DMS153 treated with DMSO at 0.1 percent for 48 hours (cell line): ENCODE data around the gene ID2.

ENCODE experiments used
- DNase-seq: peaks from one replicate; lab custom pipeline; 2025; ENCODE audit not compliant: unreplicated experiment; lab: John Stamatoyannopoulos, UW

ID2 gene

DNA sequence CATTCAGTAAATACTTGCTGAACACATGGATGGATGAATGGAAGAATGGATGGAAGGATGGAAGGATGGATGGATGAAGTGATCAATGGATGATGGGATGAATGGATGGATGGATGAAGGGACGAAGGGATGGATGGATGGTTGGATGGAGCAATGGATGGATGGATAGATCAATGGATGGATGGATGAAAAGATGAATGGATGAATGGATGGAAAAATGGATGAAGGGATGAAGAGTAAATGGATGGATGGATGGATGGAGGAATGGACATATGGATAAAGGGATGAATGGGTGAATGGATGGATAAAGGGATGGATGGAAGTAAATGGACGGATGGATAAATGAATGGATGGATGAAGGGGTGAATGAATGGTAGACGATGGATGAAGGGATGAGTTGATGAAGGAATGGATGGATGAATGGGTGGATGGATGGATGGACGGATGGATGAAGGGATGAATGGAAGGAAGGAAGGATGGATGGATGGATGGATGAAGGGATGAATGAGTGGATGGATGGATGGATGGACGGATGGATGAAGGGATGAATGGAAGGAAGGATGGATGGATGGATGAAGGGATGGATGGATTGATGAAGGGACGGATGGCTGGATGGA lies 13.9 kb upstream of the ID2 start:
- DNase-seq = no peak

DNA sequence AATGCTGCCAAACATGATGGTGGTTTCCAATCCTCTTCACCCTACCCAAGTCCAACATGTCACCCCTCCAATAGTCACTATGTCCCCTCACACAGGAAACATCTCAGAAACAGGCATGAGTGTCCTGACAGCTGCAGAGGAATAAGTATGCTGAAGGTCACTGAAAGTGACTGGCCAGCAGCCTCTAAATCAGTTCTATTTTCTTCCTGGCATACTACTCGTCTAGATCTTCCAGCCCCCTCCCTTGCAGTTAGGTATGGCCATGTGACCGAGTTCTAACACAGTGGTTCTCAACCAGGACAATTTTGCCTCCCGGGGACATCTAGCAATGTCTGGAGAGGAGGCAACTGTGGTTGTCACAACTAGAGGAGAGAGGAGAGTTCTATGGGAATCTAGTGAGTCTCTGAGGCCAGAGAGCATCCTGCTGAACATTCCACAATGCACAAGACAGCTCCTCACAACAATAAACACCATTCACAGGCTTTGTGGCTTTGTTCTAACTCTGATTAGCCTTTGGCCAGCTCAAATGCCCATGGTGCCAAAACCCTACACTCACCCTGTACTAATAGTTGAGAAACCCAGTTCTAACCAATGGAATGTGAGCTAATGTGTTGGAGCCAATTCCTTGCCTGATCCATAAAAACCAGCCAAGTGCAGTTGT lies 12.6 kb upstream of the ID2 start:
- no peak for DNase-seq

GRCh38 chr2:8670580-8670979 lies 11.3 kb upstream of the ID2 start:
- DNase-seq = no peak

- DNase-seq = no peak
Measured at GRCh38 chr2:8671176-8671575, 10.7 kb upstream of the ID2 start.

DNA sequence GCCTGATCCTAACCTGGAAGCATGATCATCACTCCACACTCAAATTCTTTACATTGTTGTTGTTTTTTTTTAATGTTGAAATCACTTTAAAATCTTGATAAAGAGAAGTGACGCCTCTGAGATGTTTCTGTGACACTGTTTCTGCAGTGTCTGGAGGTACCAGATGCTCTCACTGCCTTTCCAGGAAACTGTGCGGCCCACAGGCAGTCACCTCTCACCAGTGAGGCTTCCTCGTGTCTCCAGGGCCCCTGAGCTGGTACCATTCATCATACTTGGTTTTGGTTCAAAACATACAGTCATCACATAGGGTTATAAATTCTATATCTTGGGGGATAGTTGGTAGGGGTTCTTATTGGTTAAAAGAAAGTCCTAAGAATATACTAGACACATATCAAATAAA lies 10.1 kb upstream of the ID2 start:
- no peak for DNase-seq

DNA sequence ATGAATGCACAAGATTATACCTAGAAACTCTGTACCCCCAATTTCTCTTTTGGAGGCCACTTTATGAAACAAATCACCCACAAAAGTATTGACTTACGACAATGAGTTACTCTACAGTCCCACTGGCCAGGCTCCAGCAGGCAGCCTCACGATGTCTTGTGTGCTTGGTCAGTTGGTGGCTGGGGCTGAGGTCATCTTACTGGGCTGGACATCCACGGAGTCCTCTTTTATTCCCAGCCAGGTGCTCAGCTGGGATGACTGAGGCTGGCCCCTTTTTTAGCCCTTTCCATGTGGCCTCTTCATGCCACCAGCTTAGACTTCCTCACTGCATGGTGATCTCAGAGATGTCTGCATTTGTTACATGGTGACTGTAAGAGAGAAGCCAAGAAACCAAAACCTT lies 8.9 kb upstream of the ID2 start:
- DNase-seq = no peak

GRCh38 chr2:8673381-8673780 lies 8.5 kb upstream of the ID2 start:
- no peak for DNase-seq

GRCh38 chr2:8674420-8675009 lies 7.3 kb upstream of the ID2 start:
- DNase-seq = no peak

GRCh38 chr2:8675543-8675942 lies 6.3 kb upstream of the ID2 start:
- DNase-seq = no peak

DNA sequence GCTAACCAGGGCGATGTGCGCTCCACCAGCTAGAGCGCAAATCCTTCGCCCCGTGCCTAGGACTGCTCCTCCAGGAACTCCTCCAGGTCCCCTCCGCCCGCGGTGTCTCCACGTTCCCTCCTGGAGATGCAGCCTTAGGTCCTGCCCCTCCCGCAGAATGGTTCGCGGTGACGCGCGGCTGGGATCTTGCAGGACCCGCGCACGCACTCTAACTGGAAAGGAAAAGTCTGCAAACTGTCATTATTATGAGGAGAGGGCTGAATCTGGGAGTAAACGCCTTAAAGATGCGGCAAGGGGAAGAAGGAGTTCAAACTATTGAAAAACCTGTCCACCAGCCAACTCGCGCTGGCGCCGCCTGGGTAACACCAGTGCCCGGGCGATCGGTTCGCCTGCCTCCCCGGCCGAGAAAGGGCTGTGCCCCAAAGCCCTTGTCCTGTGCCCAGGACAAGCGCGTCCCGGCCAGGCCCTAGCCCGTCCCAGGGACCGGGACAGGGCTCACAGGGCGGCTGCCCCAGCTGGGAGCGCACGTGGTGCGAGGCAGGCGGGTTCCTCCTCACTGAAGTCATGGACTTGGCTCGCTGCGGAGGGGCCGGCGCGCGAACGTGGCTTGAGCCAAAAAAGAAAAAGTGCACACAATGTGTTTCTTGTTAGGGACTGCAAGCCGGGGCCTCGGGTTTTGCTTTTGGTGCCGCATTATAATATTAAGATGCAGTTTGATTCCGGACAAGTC lies 5.5 kb upstream of the ID2 start:
- DNase-seq = no peak

GRCh38 chr2:8676921-8677645 lies 4.8 kb upstream of the ID2 start:
- DNase-seq = no peak

GRCh38 chr2:8677646-8678592 lies 3.9 kb upstream of the ID2 start:
- DNase-seq = peak; percentile 72

GRCh38 chr2:8678731-8679566 lies 2.9 kb upstream of the ID2 start:
- peak; percentile 88 for DNase-seq

DNA sequence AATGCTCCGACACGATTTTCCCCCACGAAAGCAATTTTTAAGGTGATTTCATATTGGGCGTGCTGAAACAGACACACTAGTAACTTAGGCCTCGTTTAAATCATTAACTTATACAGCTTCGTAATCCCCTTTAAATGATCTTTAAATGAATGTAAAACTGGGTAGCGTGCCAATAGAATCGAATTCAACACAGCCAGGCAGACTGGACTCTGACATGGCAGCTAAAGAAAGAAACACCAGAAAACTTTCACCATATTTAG lies 2.4 kb upstream of the ID2 start:
- DNase-seq = no peak

DNA sequence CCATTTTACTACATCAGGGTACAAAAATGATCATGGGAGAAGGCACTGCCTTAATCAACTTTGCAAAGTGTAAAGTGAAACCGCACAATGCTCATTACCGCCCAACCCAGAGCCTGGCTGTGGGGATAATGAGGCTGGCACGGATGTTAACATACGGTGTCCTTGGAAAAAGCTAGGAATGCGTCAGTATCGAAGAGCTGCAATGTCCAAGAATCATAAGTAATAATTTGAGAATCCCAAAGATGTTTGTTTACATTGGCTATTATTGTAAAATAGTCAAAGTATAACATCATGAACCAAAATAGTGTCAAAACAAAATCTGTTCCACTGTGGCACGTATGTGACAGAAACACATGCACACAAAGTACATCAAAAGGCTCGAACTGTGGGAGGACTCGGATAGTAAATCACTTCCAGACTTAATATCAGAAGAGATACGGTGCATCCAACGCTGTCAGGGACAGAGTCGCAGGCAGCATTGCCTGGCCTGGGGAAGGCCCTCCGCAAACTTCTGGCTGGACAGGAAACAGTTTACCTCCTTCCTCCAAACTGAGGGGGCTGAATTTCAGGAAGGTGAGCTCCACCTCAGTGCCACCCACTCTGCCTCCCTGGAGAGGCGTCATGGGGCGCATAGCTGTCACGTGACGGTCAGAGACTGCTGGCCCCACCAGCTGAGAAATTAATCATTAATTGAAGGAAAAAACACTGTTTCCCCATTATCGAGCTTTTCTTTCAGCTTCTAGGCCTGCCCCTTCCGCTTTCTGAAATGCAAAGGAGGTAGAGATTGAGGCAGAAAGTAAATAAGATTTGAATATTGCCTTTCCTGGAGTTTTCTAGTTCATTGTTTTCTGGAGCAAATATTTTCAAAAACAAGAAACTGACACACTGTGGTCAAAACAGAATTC lies 1.8 kb upstream of the ID2 start:
- no peak for DNase-seq

DNA sequence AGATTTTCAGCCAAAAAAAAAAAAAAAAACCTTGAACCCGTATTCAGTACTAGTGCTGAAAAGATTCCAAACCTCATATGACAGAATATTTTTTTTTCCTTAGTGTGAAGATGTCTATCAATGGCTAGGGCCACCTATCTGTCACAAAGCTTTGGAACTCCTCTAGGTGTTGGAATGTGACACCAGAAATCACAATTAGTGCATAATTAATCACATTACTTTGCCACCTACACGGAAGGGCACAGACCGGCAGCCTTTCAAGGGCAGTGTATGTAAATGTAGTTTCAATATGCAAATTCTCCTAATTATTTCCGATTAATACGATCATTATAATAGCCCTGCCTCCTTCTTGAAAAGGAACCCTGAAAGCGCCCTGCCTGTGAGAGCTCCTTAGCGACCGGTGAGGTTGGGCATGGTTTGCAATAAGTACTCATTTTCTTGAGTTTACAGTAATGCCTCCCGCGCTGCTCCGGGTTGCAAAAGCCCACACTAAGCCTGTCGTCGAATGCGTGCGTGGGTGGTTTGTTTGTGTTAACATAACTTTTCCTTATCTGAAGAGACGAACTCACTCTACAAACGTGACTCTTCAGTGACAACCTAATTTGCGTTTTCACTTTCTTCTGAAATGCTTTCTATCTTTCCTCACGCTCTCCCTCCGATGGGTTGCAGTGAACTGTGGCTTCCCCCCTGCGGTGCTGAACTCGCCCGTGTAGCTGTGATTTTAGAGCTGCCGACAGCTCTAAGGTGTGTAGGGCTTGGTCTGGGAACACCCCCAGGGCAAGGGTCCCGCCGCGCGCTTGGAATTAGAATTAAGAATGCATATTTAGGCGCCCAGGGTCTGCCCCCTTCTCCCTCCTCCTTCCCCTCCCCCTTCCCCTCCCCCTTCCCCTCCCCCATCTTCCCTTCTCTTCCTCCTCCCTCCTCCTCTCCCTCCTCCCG lies 765 bp upstream of the ID2 start:
- peak; percentile 92 for DNase-seq
